Psoas muscle (tissue), 8 donors: ENCODE results near the gene CALML6. TPM values are rescaled to one million over a fixed set of nuclear protein-coding genes. Genes with fewer than 3 reads are reported as not detected.

Source experiments
- ATAC-seq, 4 donors: fragments of 200-7000 bp; cut with Tn5 transposase; one replicate each; pipeline ENCODE4 v1.9.1; 2020; ENCODE audit warnings: moderate library complexity in 3 of 4, mild to moderate bottlenecking in 2 of 4
- DNase-seq, 2 donors: peaks; one replicate each; pipeline ENCODE4 v3.0.0-alpha.2; 2020
- H3K27ac ChIP-seq: fragments of 200-600 bp; one replicate; pipeline ENCODE4 v1.8.0; 2022
- H3K27me3 ChIP-seq, 3 donors: fragments of 200-600 bp in 1 of 3; one replicate each; pipeline versions ENCODE4 v1.6.1 to v1.8.0; 2013 to 2022; ENCODE audit warnings: low read length in 2 of 3, mild to moderate bottlenecking in 2 of 3, moderate library complexity in 1 of 3; ENCODE audit not compliant: insufficient read depth in 3 of 3
- H3K36me3 ChIP-seq, 2 donors: fragments of 200-600 bp in 1 of 2; one replicate each; pipeline versions ENCODE4 v1.6.1 to v1.8.0; 2013 to 2022; ENCODE audit warnings: low read depth in 1 of 2, mild to moderate bottlenecking in 1 of 2, moderate library complexity in 1 of 2; ENCODE audit not compliant: insufficient read depth in 1 of 2
- H3K4me1 ChIP-seq: fragments of 200-600 bp; one replicate; pipeline ENCODE4 v1.8.0; 2022
- H3K4me3 ChIP-seq: fragments of 200-600 bp; one replicate; pipeline ENCODE4 v1.8.0; 2022; ENCODE audit warnings: mild to moderate bottlenecking
- H3K9me3 ChIP-seq: fragments of 200-600 bp; one replicate; pipeline ENCODE4 v1.8.0; 2022
- CTCF ChIP-seq: fragments of 200-600 bp; IDR thresholded peaks from one replicate; pipeline ENCODE4 v1.8.0; 2022; ENCODE audit warnings: antibody characterized with exemption
- WGBS, 3 donors: extraction: QIAGEN DNeasy Blood & Tissue Kit; methylation state at CpG; one replicate each; pipeline versions ENCODE4 v1.1.6 to v1.1.7; 2013; 5-methylcytosine and 5-hydroxymethylcytosine counted together
- intact Hi-C, 2 donors: fragments of 100-400 bp; cut with DNase I; formaldehyde crosslinking; loops; one replicate each; pipeline versions ENCODE4 v1.11.0 to v1.14.2; 2022
- polyA plus RNA-seq, 3 donors: library from polyadenylated mRNA; stranded (reverse); fragments of 200-250 nt; gene quantifications; one replicate each; pipeline ENCODE4 v1.2.3, GENCODE V29; 2013
- total RNA-seq, 4 donors: library from RNA; stranded (reverse); fragmentation: NEBNext Ultra II Directional in 2 of 4; extraction: Animal tissue kit (Norgen Biotek cat#: 25700) in 2 of 4; gene quantifications; one replicate each; pipeline versions ENCODE4 v1.2.1 to v1.2.4, GENCODE V29; 2021 to 2023
- donor health status: healthy with polysubstance abuse.
- donor health status: DM: no; HTN: no; CAD: no; lungs with moderate emphysema.
- donor health status: Bipolar disorder and iron deficiency.
- donor health status: healthy.
- donor health status: DM: yes; HTN: yes; CAD: no.
- donor health status: DM: no; HTN: no; CAD: no.
- donor health status: DM: no; HTN: no; CAD: no.
- donor health status: DM: yes; HTN: yes; CAD: no.

The CALML6 gene
- total and polyA plus RNA-seq, 7 donors: 4.2 to 75.4 (median 25.6) TPM

GRCh38 chr1:1941868-1942752, 27.1 kb downstream of the CALML6 start:
- H3K4me3 ChIP-seq: no peak overlapping the region
- 55 to 67% (median 57%) methylated on average over 36 to 39 of the region's 39 CpGs for WGBS, 3 donors
- ATAC-seq (no peak), DNase-seq (no peak)
- H3K9me3 ChIP-seq: no peaks in the 10 kb centered on the region
- intact Hi-C loops: loop anchor here in 1 of 2 donors (5.0 kb wide), 1 partner anchor 105 kb away; no protein-coding TSS in a partner anchor
- no peak for TF ChIP-seq CTCF
- no peak overlapping the region for H3K27ac ChIP-seq
- H3K27me3 ChIP-seq: peaks cover 0 to 48% (median 0%) of the 10 kb centered on the region in 3 donors
- H3K36me3 ChIP-seq: no peaks in the 10 kb centered on the region
- H3K4me1 ChIP-seq: no peaks in the 10 kb centered on the region

- DNase-seq: peak in 1 of 2 donors; percentile 51
- no peak overlapping the region for H3K4me3 ChIP-seq
- H3K36me3 ChIP-seq: no peaks in the 10 kb centered on the region
- peaks cover 0 to 50% (median 0%) of the 10 kb centered on the region in 3 donors for H3K27me3 ChIP-seq
- intact Hi-C loops: loop anchor here in 1 of 2 donors (5.0 kb wide), 1 partner anchor 104 kb away; no protein-coding TSS in a partner anchor
- H3K4me1 ChIP-seq: no peaks in the 10 kb centered on the region
- 77 to 82% (median 78%) methylated on average over 43 to 45 of the region's 45 CpGs for WGBS, 3 donors
- H3K27ac ChIP-seq: no peak overlapping the region
- no peaks in the 10 kb centered on the region for H3K9me3 ChIP-seq
- no peak for ATAC-seq
- TF ChIP-seq CTCF: no peak
These were observed 27.9 kb downstream of the CALML6 start for GRCh38 chr1:1942753-1943656.

GRCh38 chr1:1943834-1944570, 28.9 kb downstream of the CALML6 start:
- no peaks in the 10 kb centered on the region for H3K36me3 ChIP-seq
- ATAC-seq (peak; percentile 72 to 92 (median 86)), DNase-seq (peak; percentile 62 to 76)
- H3K27ac ChIP-seq: no peak overlapping the region
- peaks cover 0 to 50% (median 0%) of the 10 kb centered on the region in 3 donors for H3K27me3 ChIP-seq
- peak; percentile 80 for TF ChIP-seq CTCF
- H3K9me3 ChIP-seq: no peaks in the 10 kb centered on the region
- intact Hi-C loops: loop anchor here (1.0 to 5.0 kb wide), 2 partner anchors 100 to 103 kb away; no protein-coding TSS in a partner anchor
- 10 to 21% (median 14%) methylated on average over 29 to 37 of the region's 37 CpGs for WGBS, 3 donors
- no peaks in the 10 kb centered on the region for H3K4me1 ChIP-seq
- no peak overlapping the region for H3K4me3 ChIP-seq

DNA sequence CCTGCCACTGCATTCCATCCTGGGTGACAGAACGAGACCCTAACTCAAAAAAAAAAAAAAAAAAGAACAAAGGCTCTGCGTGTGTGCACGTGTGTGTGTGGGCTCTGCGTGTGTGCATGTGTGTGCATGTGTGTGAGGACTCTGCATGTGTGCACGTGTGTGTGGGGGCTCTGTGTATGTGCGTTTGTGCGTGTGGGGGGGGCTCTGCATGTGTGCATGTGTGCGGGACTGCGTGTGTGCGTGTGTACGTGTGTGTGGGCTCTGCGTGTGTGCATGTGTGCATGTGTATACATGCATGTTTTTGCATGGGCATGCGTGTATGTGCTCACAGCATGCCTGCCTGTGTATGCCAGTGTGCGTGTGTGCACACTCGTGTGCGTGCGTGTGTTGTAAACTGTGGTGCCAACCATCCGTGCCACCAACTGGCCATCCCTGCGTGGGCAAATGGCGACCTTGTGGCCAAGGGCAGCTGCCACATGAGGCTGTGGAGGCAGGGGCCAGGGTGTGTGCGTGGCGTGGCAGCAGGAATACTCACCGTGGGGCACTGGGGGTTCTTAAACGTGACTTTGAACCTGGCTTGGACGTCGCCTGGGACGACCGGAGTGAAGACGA, 30.8 kb downstream of the CALML6 start:
- Histone ChIP-seq H3K27me3 (peaks cover 0 to 55% (median 0%) of the 10 kb centered on the region in 3 donors), H3K9me3 (no peaks in the 10 kb centered on the region), H3K27ac (no peak overlapping the region), H3K4me3 (no peak overlapping the region), H3K4me1 (no peaks in the 10 kb centered on the region), H3K36me3 (no peaks in the 10 kb centered on the region)
- TF ChIP-seq CTCF: no peak
- ATAC-seq: no peak
- intact Hi-C loops: no loop called here
- no peak for DNase-seq
- WGBS, 3 donors: 59 to 77% (median 66%) methylated on average over 29 of the region's 29 CpGs
